GM18868 (cell line): ENCODE data around the gene TNFRSF14.

Experiments
- ATAC-seq: cut with Tn5 transposase; IDR thresholded peaks from one replicate; pipeline ENCODE4 v1.9.1; 2021; ENCODE audit warnings: mild to moderate bottlenecking, moderate library complexity; ENCODE audit not compliant: unreplicated experiment

TNFRSF14 gene

GRCh38 chr1:2556277-2556677 lies at the start of gene TNFRSF14:
Gene TNFRSF14 (plus strand): TSS chr1:2556371. CDS start chr1:2556665, 294 bp downstream.
- peak; percentile 30 for ATAC-seq

GRCh38 chr1:2506901-2507565 lies 49.1 kb upstream of the TNFRSF14 start:
- ATAC-seq = no peak

- no peak for ATAC-seq
Observed at GRCh38 chr1:2507744-2508155, 48.4 kb upstream of the TNFRSF14 start.

GRCh38 chr1:2508180-2508579 lies 48.0 kb upstream of the TNFRSF14 start:
- no peak for ATAC-seq

GRCh38 chr1:2508751-2509150 lies 47.4 kb upstream of the TNFRSF14 start:
- no peak for ATAC-seq

GRCh38 chr1:2509589-2509988 lies 46.6 kb upstream of the TNFRSF14 start:
- ATAC-seq = no peak

GRCh38 chr1:2510366-2511155 lies 45.6 kb upstream of the TNFRSF14 start:
- ATAC-seq = no peak

GRCh38 chr1:2512862-2513421 lies 43.2 kb upstream of the TNFRSF14 start:
- ATAC-seq = no peak

GRCh38 chr1:2513939-2514652 lies 42.1 kb upstream of the TNFRSF14 start:
- ATAC-seq = no peak

- no peak for ATAC-seq
Observed at GRCh38 chr1:2514863-2515762, 41.1 kb upstream of the TNFRSF14 start.

GRCh38 chr1:2515763-2516080 lies 40.4 kb upstream of the TNFRSF14 start:
- no peak for ATAC-seq

GRCh38 chr1:2516124-2516523 lies 40.0 kb upstream of the TNFRSF14 start:
- no peak for ATAC-seq

- no peak for ATAC-seq
Observed at GRCh38 chr1:2516946-2517345, 39.2 kb upstream of the TNFRSF14 start.

GRCh38 chr1:2517966-2518365 lies 38.2 kb upstream of the TNFRSF14 start:
- no peak for ATAC-seq

GRCh38 chr1:2518528-2518927 lies 37.6 kb upstream of the TNFRSF14 start:
- no peak for ATAC-seq

- ATAC-seq = no peak
Observed at GRCh38 chr1:2519029-2519685, 37.0 kb upstream of the TNFRSF14 start.

GRCh38 chr1:2519729-2520128 lies 36.4 kb upstream of the TNFRSF14 start:
- no peak for ATAC-seq

- no peak for ATAC-seq
Observed at GRCh38 chr1:2520206-2520605, 36.0 kb upstream of the TNFRSF14 start.

- ATAC-seq = no peak
Observed at GRCh38 chr1:2520806-2521205, 35.4 kb upstream of the TNFRSF14 start.

- no peak for ATAC-seq
Observed at GRCh38 chr1:2522230-2522629, 33.9 kb upstream of the TNFRSF14 start.
